Adrenal gland (tissue), 12 donors: ENCODE measurements around the gene LIMK1. TPM values are rescaled to one million over a fixed set of nuclear protein-coding genes. Genes with fewer than 3 reads are reported as not detected.

Experiments
- DNase-seq, 7 donors: peaks; one replicate each; pipeline ENCODE4 v3.0.0-alpha.2; 2019 to 2020
- H3K27ac ChIP-seq, 5 donors: fragments of 200-600 bp; sonication (generic) in 4 of 5; 1 replicate in 3 of 5; 2 replicates in 2 of 5; pipeline versions ENCODE4 v1.5.1 to v1.8.0; 2016 to 2020; ENCODE audit warnings: mild to moderate bottlenecking in 1 of 5
- H3K27me3 ChIP-seq: fragments of 200-600 bp; 2 replicates; pipeline ENCODE4 v1.8.0; 2021
- H3K36me3 ChIP-seq, 2 donors: fragments of 200-600 bp; replicated peaks in 1 of 2; 1 replicate in 1 of 2; 2 replicates in 1 of 2; pipeline versions ENCODE4 v1.5.1 to v1.8.0; 2018 to 2022
- H3K4me1 ChIP-seq, 2 donors: fragments of 200-600 bp; replicated peaks in 1 of 2; 1 replicate in 1 of 2; 2 replicates in 1 of 2; pipeline versions ENCODE4 v1.5.1 to v1.8.0; 2018 to 2021
- H3K4me3 ChIP-seq, 4 donors: fragments of 200-600 bp; sonication (generic) in 3 of 4; one replicate each; pipeline ENCODE4 v1.5.1; 2016 to 2018
- H3K9me3 ChIP-seq, 3 donors: fragments of 200-600 bp; sonication (generic) in 1 of 3; replicated peaks in 1 of 3; 1 replicate in 2 of 3; 2 replicates in 1 of 3; pipeline versions ENCODE4 v1.5.1 to v1.8.0; 2016 to 2021
- CTCF ChIP-seq, 6 experiments: fragments of 450-650 bp in 4 of 6; fragments of 200-600 bp in 2 of 6; sonication (generic) in 1 of 6; IDR thresholded peaks; 1 replicate in 5 of 6; 2 replicates in 1 of 6; pipeline versions ENCODE4 v1.5.1 to v1.8.0; 2016 to 2021; ENCODE audit warnings: antibody characterized with exemption in 6 of 6, mild to moderate bottlenecking in 2 of 6, moderate library complexity in 1 of 6
- POLR2A ChIP-seq, 2 donors: fragments of 450-650 bp; IDR thresholded peaks; one replicate each; pipeline ENCODE4 v1.6.1; 2017; ENCODE audit warnings: antibody characterized with exemption in 2 of 2, mild to moderate bottlenecking in 2 of 2, moderate library complexity in 1 of 2
- WGBS, 4 donors: extraction: QIAGEN DNeasy Blood & Tissue Kit in 2 of 4; methylation state at CpG; one replicate each; pipeline versions ENCODE4 v1.1.5 to v1.1.7; 2013 to 2017; 5-methylcytosine and 5-hydroxymethylcytosine counted together
- intact Hi-C, 2 donors: fragments of 100-400 bp; cut with DNase I; formaldehyde crosslinking; loops; one replicate each; pipeline versions ENCODE4 v1.14.1 to v1.15.0; 2022 to 2023
- polyA plus RNA-seq, 3 donors: library from polyadenylated mRNA; stranded (reverse); fragments of 200-250 nt in 2 of 3; fragments of 350-450 nt in 1 of 3; fragmentation: Illumina TruSeq in 1 of 3; extraction: RNeasy Lipid Tissue Mini Kit (QIAGEN cat#74804) in 1 of 3; gene quantifications; one replicate each; pipeline ENCODE4 v1.2.3, GENCODE V29; 2013 to 2014
- total RNA-seq, 9 donors: library from RNA; depleted of rRNA in 4 of 9; stranded (reverse); fragments of >200 nt in 4 of 9; fragments of 120-200 nt in 1 of 9; fragmentation: NEBNext Ultra II Directional in 1 of 9; extraction: Animal tissue kit (Norgen Biotek cat#: 25700) in 1 of 9; gene quantifications; one replicate each; pipeline versions ENCODE4 v1.1.0 to v1.2.4, GENCODE V29; 2013 to 2023
- donor health status: healthy with polysubstance abuse.
- donor health status: Bipolar disorder and iron deficiency.
- donor health status: DM: yes; HTN: yes; CAD: no.
- donor health status: DM: no; HTN: no; CAD: no.
- donor health status: DM: no; HTN: no; CAD: no.
- donor health status: DM: yes; HTN: yes; CAD: no.

The LIMK1 gene
- total and polyA plus RNA-seq, 12 donors, result 7.2 to 32.1 (median 19.8) TPM

DNA sequence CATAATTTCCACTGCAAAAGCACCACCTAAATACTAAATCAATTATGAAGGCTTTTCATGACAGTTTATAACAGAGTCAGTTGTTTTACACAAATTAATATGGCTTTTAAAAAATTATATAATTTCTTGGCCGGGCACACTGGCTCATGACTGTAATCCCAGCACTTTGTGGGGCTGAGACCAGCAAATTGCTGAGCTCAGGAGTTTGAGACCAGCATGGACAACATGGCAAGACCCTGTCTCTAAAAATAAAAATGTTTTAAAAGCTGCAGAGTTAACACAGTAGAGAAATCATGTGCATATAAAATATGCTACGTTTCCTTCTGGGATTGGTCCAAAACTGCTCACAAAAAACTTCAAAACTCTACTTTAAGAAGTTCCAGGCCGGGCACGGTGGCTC lies 46.9 kb downstream of the LIMK1 start:
- WGBS, 4 donors, result 70 to 76% (median 73%) methylated on average over 4 of the region's 4 CpGs
- no peak for DNase-seq
- H3K9me3 ChIP-seq, result no peaks in the 10 kb centered on the region
- H3K36me3 ChIP-seq, result no peaks in the 10 kb centered on the region
- H3K4me3 ChIP-seq, result no peak overlapping the region
- no peaks in the 10 kb centered on the region for H3K4me1 ChIP-seq
- intact Hi-C loops, result no loop called here
- TF ChIP-seq POLR2A (IDR thresholded peaks at IDR 0.05) (no peak), CTCF (IDR thresholded peaks at IDR 0.05) (no peak)
- no peaks in the 10 kb centered on the region for H3K27me3 ChIP-seq
- H3K27ac ChIP-seq, result no peak overlapping the region

DNA sequence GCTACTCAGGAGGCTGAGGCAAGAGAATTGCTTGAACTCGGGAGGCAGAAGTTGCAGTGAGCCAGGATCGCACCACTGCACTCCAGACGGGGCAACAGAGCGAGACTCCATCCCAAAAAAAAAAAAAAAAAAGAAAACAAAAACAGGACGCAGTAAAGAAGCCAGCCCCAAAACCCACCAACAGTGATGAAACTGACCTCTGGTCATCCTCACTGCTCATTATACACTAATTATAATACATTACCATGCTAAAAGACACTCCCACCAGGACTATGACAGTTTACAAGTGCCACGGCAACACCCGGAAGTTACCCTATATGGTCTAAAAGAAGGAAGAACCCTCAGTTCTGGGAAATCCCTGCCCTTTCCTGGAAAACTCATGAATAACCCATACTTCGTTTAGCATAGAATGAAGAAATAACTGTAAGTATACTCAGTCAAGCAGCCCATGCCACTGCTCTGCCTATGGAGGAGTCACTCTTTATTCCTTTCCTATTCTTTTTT lies 50.6 kb downstream of the LIMK1 start:
- DNase-seq, result peak in 2 of 7 donors; percentile 9 to 26
- H3K4me1 ChIP-seq, result no peaks in the 10 kb centered on the region
- 66 to 79% (median 69%) methylated on average over 8 of the region's 8 CpGs for WGBS, 4 donors
- TF ChIP-seq CTCF (IDR thresholded peaks at IDR 0.05) (no peak), POLR2A (IDR thresholded peaks at IDR 0.05) (no peak)
- intact Hi-C loops, result no loop called here
- H3K27me3 ChIP-seq, result no peaks in the 10 kb centered on the region
- no peak overlapping the region for H3K4me3 ChIP-seq
- no peaks in the 10 kb centered on the region for H3K36me3 ChIP-seq
- no peaks in the 10 kb centered on the region for H3K9me3 ChIP-seq
- H3K27ac ChIP-seq, result no peak overlapping the region

- Histone ChIP-seq H3K27ac (no peak overlapping the region), H3K27me3 (no peaks in the 10 kb centered on the region), H3K9me3 (no peaks in the 10 kb centered on the region), H3K4me1 (no peaks in the 10 kb centered on the region), H3K36me3 (no peaks in the 10 kb centered on the region), H3K4me3 (no peak overlapping the region)
- no peak for DNase-seq
- TF ChIP-seq POLR2A (IDR thresholded peaks at IDR 0.05) (no peak), CTCF (IDR thresholded peaks at IDR 0.05) (no peak)
- intact Hi-C loops, result no loop called here
- 93 to 96% (median 94%) methylated on average over 12 of the region's 12 CpGs for WGBS, 4 donors
Observed at GRCh38 chr7:74138334-74138867, 54.8 kb downstream of the LIMK1 start.

DNA sequence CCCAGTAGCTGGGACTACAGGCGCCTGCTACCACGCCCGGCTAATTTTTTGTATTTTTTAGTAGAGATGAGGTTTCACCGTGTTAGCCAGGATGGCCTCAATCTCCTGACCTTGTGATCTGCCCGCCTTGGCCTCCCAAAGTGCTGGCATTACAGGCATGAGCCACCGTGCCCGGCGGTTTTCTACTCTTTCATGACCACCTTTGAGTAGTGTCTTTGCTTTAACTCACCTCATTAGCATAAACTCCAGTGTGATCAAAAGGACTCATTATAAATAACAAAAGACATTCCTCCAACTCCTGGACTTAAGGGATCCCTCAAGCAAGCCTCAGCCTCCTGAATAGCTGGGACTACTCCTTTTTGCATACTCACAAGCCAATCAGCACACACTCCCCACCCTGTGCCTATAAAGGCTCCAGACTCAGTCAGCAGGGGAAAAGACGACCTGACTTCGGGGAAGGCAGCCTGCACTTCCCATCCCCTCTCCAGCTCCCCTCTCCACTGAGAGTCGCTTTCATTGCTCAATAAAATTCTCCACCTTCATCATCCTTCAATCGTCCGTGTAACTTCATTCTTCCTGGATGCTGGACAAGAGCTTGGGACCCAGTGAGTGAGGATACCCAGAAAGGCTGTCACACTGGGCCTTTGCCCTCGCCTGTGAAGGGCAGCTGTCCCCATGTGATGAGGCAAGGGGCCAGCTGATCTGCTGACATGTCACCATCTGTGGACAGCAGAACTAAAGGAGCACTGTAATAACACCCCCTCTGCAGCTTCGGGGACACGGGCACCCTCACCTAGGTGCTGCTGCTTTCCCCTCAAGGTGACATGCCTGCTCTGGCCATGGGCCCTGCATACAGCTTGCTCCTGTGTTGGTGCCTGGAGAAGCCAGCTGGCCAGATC lies 55.6 kb downstream of the LIMK1 start:
- Histone ChIP-seq H3K4me1 (no peaks in the 10 kb centered on the region), H3K27ac (no peak overlapping the region), H3K9me3 (no peaks in the 10 kb centered on the region), H3K36me3 (no peaks in the 10 kb centered on the region), H3K27me3 (no peaks in the 10 kb centered on the region), H3K4me3 (no peak overlapping the region)
- intact Hi-C loops, result no loop called here
- no peak for DNase-seq
- TF ChIP-seq CTCF (IDR thresholded peaks at IDR 0.05), result no peak
- TF ChIP-seq POLR2A (IDR thresholded peaks at IDR 0.05), result no peak
- WGBS, 4 donors, result 82 to 93% (median 88%) methylated on average over 14 to 16 of the region's 16 CpGs
